Skin epidermis (tissue), 12 donors: ENCODE data around the gene VHLL.
"Not testable (repeated sequence)": the region's sequence is repeated elsewhere in the genome, so short reads cannot be mapped to it uniquely, and the experiment has no call there.

Experiments used
- H3K27ac ChIP-seq, 21 experiments: fragments of 200-600 bp; sonication (generic) in 11 of 21; one replicate each; pipeline ENCODE4 v1.5.0; 2020; ENCODE audit warnings: mild to moderate bottlenecking in 3 of 21, inconsistent platforms in 2 of 21, moderate library complexity in 2 of 21
- H3K4me3 ChIP-seq, 7 experiments: fragments of 200-600 bp; sonication (generic) in 2 of 7; one replicate each; pipeline ENCODE4 v1.5.0; 2020; ENCODE audit warnings: inconsistent platforms in 2 of 7, mild to moderate bottlenecking in 2 of 7, moderate library complexity in 1 of 7

The VHLL gene

GRCh38 chr1:156298852-156299357, at the start of gene VHLL:
TSS of gene VHLL (minus strand) at chr1:156299307. CDS start at chr1:156299189, 118 bp downstream.
- H3K27ac ChIP-seq: no peak within 1 kb of the TSS
- H3K4me3 ChIP-seq: no peak within 1 kb of the TSS

GRCh38 chr1:156347331-156347730, 48.2 kb upstream of the VHLL start:
- H3K27ac ChIP-seq: no peak overlapping the region
- no peak overlapping the region for H3K4me3 ChIP-seq

GRCh38 chr1:156346636-156347035, 47.5 kb upstream of the VHLL start:
- Histone ChIP-seq H3K27ac (no peak overlapping the region), H3K4me3 (no peak overlapping the region)

GRCh38 chr1:156346035-156346434, 46.9 kb upstream of the VHLL start:
- H3K4me3 ChIP-seq, H3K27ac ChIP-seq: not testable (repeated sequence)

GRCh38 chr1:156344409-156344808, 45.3 kb upstream of the VHLL start:
- Histone ChIP-seq H3K4me3 (no peak overlapping the region), H3K27ac (no peak overlapping the region)

- H3K27ac ChIP-seq: no peak overlapping the region
- no peak overlapping the region for H3K4me3 ChIP-seq
These were observed 43.3 kb upstream of the VHLL start for GRCh38 chr1:156342166-156342955.

GRCh38 chr1:156338180-156338976, 39.3 kb upstream of the VHLL start, which contains the start of the genes CCT3 and TSACC:
TSS of gene CCT3 (minus strand) at chr1:156338292. CDS start at chr1:156338184, 108 bp downstream.
TSS of gene TSACC (plus strand) at chr1:156338526. CDS start at chr1:156339758, 1,232 bp downstream.
- peak within 1 kb of the TSS in 20 of 21 experiments; percentile 62 to 90 (median 82) for H3K27ac ChIP-seq
- peak within 1 kb of the TSS; percentile 56 to 95 (median 72) for H3K4me3 ChIP-seq

- H3K27ac ChIP-seq: peak overlapping the region in 20 of 21 experiments; percentile 12 to 90 (median 78)
- peak overlapping the region; percentile 56 to 95 (median 72) for H3K4me3 ChIP-seq
These were observed 38.7 kb upstream of the VHLL start for GRCh38 chr1:156337888-156338179.

GRCh38 chr1:156337052-156337887, 38.2 kb upstream of the VHLL start:
- H3K4me3 ChIP-seq: peak overlapping the region; percentile 56 to 95 (median 72)
- peak overlapping the region in 20 of 21 experiments; percentile 12 to 90 (median 78) for H3K27ac ChIP-seq

GRCh38 chr1:156336242-156336641, 37.1 kb upstream of the VHLL start:
- Histone ChIP-seq H3K27ac (peak overlapping the region in 1 of 21 experiments; percentile 6), H3K4me3 (peak overlapping the region in 1 of 7 experiments; percentile 70)

GRCh38 chr1:156323179-156323578, 24.1 kb upstream of the VHLL start:
- not testable (repeated sequence) for H3K4me3 ChIP-seq

GRCh38 chr1:156320560-156320959, 21.5 kb upstream of the VHLL start:
- Histone ChIP-seq H3K4me3 (no peak overlapping the region), H3K27ac (no peak overlapping the region)

More at GRCh38 chr1:156323179-156323578, 24.1 kb upstream of the VHLL start:
- not testable (repeated sequence) for H3K27ac ChIP-seq

- Histone ChIP-seq H3K4me3 (no peak overlapping the region), H3K27ac (no peak overlapping the region)
These were observed 20.6 kb upstream of the VHLL start for GRCh38 chr1:156319664-156320063.

- Histone ChIP-seq H3K4me3 (no peak overlapping the region), H3K27ac (no peak overlapping the region)
These were observed 17.8 kb upstream of the VHLL start for GRCh38 chr1:156316909-156317308.

- peak overlapping the region in 1 of 21 experiments; percentile 56 for H3K27ac ChIP-seq
- no peak overlapping the region for H3K4me3 ChIP-seq
These were observed 11.9 kb upstream of the VHLL start for GRCh38 chr1:156310962-156311361.

GRCh38 chr1:156308078-156308477, 9.0 kb upstream of the VHLL start:
- Histone ChIP-seq H3K4me3 (no peak overlapping the region), H3K27ac (no peak overlapping the region)

- H3K27ac ChIP-seq: no peak overlapping the region
These were observed 6.1 kb upstream of the VHLL start for GRCh38 chr1:156305215-156305614.

GRCh38 chr1:156303241-156303640, 4.1 kb upstream of the VHLL start:
- no peak overlapping the region for H3K27ac ChIP-seq
- H3K4me3 ChIP-seq: no peak overlapping the region

More at GRCh38 chr1:156305215-156305614, 6.1 kb upstream of the VHLL start:
- H3K4me3 ChIP-seq: no peak overlapping the region

- H3K27ac ChIP-seq: peak within 1 kb of the TSS; percentile 37 to 89 (median 80)
These were observed 3.6 kb downstream of the VHLL start, which contains the start of gene GLMP for GRCh38 chr1:156295391-156295947. TSS of gene GLMP (minus strand) at chr1:156295679. CDS start at chr1:156295645, 34 bp downstream.

More at GRCh38 chr1:156295391-156295947, 3.6 kb downstream of the VHLL start, which contains the start of gene GLMP:
- H3K4me3 ChIP-seq: peak within 1 kb of the TSS; percentile 63 to 80 (median 68)
